ENCODE measurements around the gene FADS2. TPM values are rescaled to one million over a fixed set of nuclear protein-coding genes. Genes with fewer than 3 reads are reported as not detected.

Gene FADS2
- total RNA-seq, 1 donor from 2014 or later: 25.7 TPM

- DNase-seq: no peak
- TF ChIP-seq CTCF (IDR thresholded peaks at IDR 0.05; ENCODE audit: borderline replicate concordance): no peak
- intact Hi-C loops (cut with micrococcal nuclease): no loop called here
Observed at GRCh38 chr11:61817471-61818202, 10.5 kb upstream of the FADS2 start.

GRCh38 chr11:61820174-61820573 lies 7.9 kb upstream of the FADS2 start:
- no peaks in the 10 kb centered on the region for H3K27me3 ChIP-seq (ENCODE audit: low read depth)
- no peak overlapping the region for H3K4me3 ChIP-seq
- intact Hi-C loops (cut with micrococcal nuclease): no loop called here
- no peaks in the 10 kb centered on the region for H3K9me3 ChIP-seq (replicated peaks)
- no peaks in the 10 kb centered on the region for H3K36me3 ChIP-seq
- no peak for DNase-seq
- H3K4me1 ChIP-seq: peaks cover 24% of the 10 kb centered on the region
- TF ChIP-seq CTCF (IDR thresholded peaks at IDR 0.05; ENCODE audit: borderline replicate concordance): no peak
- no peak overlapping the region for H3K27ac ChIP-seq (replicated peaks)

More at GRCh38 chr11:61817471-61818202, 10.5 kb upstream of the FADS2 start:
- H3K36me3 ChIP-seq: peaks cover under 1% of the 10 kb centered on the region
- H3K9me3 ChIP-seq (replicated peaks): no peaks in the 10 kb centered on the region
- peak overlapping the region; percentile 92 for H3K4me3 ChIP-seq
- H3K27ac ChIP-seq (replicated peaks): peak overlapping the region; percentile 100
- H3K27me3 ChIP-seq (ENCODE audit: low read depth): no peaks in the 10 kb centered on the region
- H3K4me1 ChIP-seq: peaks cover 31% of the 10 kb centered on the region

- no peaks in the 10 kb centered on the region for H3K9me3 ChIP-seq (replicated peaks)
- no peaks in the 10 kb centered on the region for H3K27me3 ChIP-seq (ENCODE audit: low read depth)
- H3K27ac ChIP-seq (replicated peaks): peak overlapping the region; percentile 89
- H3K4me1 ChIP-seq: peaks cover 53% of the 10 kb centered on the region
- H3K4me3 ChIP-seq: peak overlapping the region; percentile 73
- no peaks in the 10 kb centered on the region for H3K36me3 ChIP-seq
- no peak for DNase-seq
- no peak for TF ChIP-seq CTCF (IDR thresholded peaks at IDR 0.05; ENCODE audit: borderline replicate concordance)
- intact Hi-C loops (cut with micrococcal nuclease): no loop called here
Observed at GRCh38 chr11:61826930-61827570, 1.1 kb upstream of the FADS2 start.

- Histone ChIP-seq H3K27me3 (ENCODE audit: low read depth) (no peaks in the 10 kb centered on the region), H3K9me3 (replicated peaks) (no peaks in the 10 kb centered on the region), H3K4me3 (peak overlapping the region; percentile 73), H3K27ac (replicated peaks) (peak overlapping the region; percentile 89), H3K4me1 (peaks cover 65% of the 10 kb centered on the region), H3K36me3 (no peaks in the 10 kb centered on the region)
- no peak for TF ChIP-seq CTCF (IDR thresholded peaks at IDR 0.05; ENCODE audit: borderline replicate concordance)
- no peak for DNase-seq
- intact Hi-C loops (cut with micrococcal nuclease): no loop called here
Observed at GRCh38 chr11:61828379-61828628, 204 bp downstream of the FADS2 start.

- peak; percentile 54 for TF ChIP-seq CTCF (IDR thresholded peaks at IDR 0.05; ENCODE audit: borderline replicate concordance)
- no peaks in the 10 kb centered on the region for H3K36me3 ChIP-seq
- intact Hi-C loops (cut with micrococcal nuclease): no loop called here
- H3K27ac ChIP-seq (replicated peaks): peak overlapping the region; percentile 89
- no peaks in the 10 kb centered on the region for H3K27me3 ChIP-seq (ENCODE audit: low read depth)
- peak overlapping the region; percentile 73 for H3K4me3 ChIP-seq
- H3K9me3 ChIP-seq (replicated peaks): no peaks in the 10 kb centered on the region
- DNase-seq: peak; percentile 62
- H3K4me1 ChIP-seq: peaks cover 69% of the 10 kb centered on the region
Observed at GRCh38 chr11:61828629-61829407, 718 bp downstream of the FADS2 start.

All from left ventricle myocardium inferior (tissue), 1 donor.